Activated gamma-delta T cell treated with anti-CD3 and anti-CD28 coated beads, Interleukin-2, amount 50 U/mL, for 16 hours (primary cell): ENCODE measurements around the gene PDE3A.

Experiments
- DNase-seq: peaks from one replicate; pipeline ENCODE4 v3.0.0-alpha.2; 2020; ENCODE audit warnings: low read depth

The PDE3A gene

DNA sequence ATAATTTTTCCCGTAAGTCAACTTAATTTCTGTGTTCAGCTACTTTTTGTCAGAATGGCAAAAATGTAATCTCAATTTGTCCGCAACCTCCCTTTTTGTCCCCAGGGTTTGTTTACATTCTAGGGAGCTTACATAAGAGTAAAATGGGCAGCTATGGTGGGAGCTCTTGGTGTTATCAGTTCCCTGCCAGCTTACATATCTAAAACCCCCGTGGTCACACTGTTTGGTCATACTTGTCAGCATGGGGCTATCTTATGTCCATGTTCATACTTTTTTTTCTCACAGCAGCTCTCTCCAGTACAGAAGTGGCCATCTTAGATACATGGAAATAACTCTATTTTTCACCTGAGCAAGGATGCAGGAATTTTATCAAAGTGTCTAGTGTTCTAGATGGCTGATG, 343.5 kb downstream of the PDE3A start:
- DNase-seq, result no peak

DNA sequence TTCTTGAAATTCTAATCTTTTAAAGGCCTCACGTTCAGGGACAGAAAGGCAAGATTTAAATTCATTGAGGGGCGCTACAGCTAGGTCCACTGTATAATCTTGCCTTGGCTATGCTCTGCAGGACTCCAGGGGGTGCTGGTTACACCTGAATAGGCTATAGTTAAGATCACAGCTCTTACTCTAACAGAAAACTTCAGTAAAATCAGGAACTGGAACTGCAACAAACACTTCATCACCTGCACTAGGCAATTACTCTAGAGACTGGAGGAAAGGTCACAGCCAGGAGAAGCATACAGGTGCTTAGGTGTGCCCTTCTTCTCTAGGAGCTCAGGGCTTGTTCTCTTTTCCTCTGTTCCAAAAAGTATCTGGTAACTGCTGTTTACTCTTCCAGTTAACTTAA, 347.7 kb downstream of the PDE3A start:
- DNase-seq, result no peak

DNA sequence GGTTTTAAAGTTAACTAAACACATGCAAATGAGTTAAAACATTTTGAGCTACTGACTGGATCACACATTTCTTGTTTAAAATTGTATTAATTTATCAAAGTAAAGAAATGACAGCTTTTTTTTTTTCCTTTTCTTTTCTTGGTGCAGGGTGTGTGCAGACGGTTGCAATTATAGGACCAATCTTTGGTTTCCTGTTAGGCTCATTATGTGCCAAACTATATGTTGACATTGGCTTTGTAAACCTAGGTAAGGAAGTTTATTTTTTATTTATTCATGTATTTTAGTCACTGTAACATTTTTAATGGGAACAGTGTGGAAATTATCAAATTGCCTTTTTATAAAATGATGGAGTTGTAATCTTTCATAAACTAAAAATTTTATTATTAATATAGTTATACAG, 348.6 kb downstream of the PDE3A start:
- no peak for DNase-seq

- DNase-seq, result no peak
Measured at GRCh38 chr12:20718294-20718693, 350.0 kb downstream of the PDE3A start.

DNA sequence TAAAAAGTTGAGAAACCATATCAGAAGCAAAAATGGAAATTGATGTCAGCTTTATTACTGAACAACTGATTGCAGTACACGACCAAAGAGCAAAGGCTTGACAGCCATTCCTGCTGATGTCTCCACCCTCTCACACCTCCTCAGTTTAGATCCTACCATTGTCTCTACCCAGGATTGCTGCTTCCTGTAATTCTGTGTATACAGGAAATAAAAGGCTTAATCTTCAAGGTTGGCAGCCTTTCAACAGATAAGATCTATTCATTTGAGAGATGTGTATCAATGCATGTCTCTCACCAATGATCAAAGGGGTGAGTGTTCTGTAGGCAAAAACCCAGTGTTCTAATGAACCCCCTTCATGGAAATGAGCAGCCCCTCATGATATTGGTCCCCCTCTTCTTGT, 353.8 kb downstream of the PDE3A start:
- no peak for DNase-seq

- no peak for DNase-seq
Measured at GRCh38 chr12:20731274-20731673, 362.9 kb downstream of the PDE3A start.
